Kidney capillary endothelial cell (primary cell): ENCODE measurements around the gene CTNNA2.

Source experiments
- DNase-seq: peaks from one replicate; pipeline ENCODE4 v3.0.0-alpha.2; 2018; ENCODE audit warnings: low spot score

Gene CTNNA2

DNA sequence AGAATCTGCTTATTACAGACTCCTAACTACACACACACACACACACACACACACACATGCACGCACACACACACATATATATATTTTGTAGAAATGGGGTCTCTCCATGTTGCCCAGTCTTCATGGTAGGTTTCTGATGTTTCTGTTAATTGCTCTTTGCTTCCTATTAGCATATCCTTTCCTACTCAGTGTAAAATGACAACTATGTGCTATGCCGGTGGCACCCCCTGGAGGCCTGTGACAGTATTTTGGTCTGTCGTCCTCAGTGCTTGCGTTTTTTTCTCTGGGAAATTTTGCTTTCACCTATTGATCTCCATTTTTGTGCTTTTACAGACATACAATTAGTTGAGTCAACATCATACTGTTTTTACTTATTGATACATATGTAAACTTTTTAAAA lies 469.6 kb downstream of the CTNNA2 start:
- DNase-seq: no peak

DNA sequence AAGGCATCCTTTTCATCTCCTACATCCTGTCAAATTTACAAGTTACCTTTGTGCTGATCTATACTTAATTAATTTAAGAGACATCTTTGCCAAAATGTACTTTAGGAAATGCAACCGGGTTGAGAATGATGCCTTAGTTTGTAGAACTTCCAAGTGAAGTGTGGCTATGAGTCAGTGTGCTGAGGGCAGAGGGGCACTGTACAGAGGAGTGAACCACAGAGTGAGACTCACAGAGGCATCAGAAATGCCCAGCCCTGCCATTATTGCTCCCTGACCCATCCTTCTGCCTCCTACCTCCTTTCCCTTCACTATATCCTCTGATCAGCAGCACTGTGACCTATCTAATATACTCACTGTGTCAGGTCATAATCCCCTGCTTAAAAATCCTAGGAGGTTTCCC lies 471.6 kb downstream of the CTNNA2 start:
- DNase-seq: no peak

DNA sequence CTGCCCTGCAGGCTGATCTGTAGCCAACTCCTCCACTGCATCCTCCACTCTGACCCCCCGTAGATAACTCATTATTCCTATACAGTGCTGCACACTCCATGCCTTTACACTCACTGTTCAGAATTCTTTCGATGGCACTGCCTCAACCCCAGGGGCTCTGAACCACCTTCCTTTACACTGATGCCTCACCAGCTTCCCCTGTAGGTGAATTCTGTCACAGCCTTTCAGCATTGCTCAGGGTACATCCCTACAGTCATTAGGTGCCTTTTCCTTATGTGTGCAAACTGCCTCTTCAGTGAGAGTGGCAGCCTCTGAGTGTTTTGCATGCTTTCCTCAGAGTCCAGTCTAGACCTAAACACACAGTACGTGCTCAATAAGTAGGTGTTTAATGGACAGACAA lies 472.3 kb downstream of the CTNNA2 start:
- DNase-seq: no peak

DNA sequence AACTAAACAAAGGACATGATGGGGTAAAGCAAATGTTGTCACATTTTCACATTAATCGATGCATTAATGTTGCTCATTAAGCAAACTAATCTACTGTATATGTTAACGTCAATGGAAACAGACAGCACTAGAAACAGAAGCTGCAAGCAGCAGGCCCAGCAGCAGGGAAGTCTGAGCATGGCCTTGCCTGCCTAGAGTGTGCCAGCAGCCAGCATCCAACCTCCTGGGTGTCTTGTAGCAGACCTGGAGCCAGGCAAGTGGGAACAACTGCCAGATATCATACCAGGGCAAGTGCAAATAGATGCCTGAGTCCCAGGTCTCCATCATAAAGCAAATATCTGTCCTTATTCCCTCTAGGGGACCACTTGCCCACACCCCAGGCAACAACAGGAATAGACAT lies 472.7 kb downstream of the CTNNA2 start:
- DNase-seq: no peak

DNA sequence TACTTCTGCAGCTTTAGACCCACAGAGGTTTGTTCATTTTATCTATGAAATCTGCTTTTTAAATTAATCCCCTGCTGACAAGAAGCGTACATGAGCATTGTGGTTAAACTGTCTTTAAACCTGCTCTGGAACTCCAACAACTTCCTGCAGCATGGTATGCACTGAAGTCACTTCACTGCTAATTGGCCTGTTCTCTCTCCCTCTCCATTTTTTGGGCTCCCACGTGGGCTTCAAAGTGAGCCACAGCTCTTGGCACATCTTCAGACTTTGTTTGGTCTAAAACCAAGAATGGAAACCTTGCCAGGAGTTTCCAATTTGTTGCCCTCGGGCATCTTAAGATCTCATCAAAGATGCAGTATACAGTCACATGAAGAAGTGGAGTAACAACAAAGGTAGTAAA lies 480.3 kb downstream of the CTNNA2 start:
- DNase-seq: no peak

DNA sequence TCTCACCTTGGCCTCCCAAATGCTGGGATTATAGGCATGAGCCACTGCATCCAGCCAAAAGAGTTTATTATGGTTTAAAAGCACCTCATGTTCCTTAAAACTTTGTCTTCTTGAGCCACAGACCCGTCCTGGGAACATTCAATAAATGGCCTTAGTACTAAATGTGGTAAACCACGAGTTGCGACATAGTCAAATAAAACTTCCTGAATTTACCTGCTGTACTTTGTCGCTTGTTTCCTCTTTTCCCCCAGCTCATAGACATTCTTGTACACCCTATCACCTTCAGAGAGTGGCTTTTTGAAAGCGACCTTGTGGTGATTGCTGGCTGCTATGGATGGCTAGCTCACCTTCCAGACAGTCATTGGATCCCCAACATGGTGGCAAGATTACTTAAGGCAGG lies 481.3 kb downstream of the CTNNA2 start:
- DNase-seq: no peak

DNA sequence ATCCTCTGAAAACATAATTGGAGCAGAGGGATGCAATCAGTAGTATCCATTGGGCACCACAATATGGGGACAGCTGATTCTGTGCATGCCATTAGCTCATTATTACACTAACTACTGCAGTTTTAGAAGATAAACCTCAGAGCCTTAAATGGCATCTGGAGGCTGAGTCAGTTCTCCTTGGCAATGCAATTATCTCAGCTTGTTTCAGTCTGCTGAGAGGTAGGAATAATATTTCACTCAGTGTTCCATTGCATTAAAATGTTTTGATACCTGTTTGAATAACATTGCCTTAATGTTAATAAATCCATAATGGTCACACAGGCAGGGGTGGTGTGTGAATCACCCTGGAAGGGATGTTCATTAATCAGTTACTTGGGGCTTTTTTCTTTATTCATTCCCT lies 482.1 kb downstream of the CTNNA2 start:
- no peak for DNase-seq

DNA sequence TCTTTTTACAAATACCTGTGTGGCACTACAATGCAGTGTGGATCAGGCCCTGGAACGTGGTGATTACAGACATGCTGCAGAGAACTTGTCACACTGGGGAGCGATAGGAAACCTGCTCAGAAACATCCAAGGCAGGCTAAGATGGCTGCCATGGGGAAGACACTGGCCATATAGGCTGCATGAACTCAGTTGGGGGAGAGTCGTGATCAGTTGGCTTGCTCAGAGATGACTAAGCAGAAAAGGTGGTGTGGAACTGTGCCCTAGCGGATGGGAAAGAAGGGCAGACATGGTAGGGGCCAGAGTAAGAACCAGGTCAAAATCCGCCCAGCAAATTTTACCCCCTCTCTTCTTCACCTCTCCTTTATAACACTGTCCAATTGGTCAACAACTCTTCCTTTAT lies 483.9 kb downstream of the CTNNA2 start:
- DNase-seq: no peak

DNA sequence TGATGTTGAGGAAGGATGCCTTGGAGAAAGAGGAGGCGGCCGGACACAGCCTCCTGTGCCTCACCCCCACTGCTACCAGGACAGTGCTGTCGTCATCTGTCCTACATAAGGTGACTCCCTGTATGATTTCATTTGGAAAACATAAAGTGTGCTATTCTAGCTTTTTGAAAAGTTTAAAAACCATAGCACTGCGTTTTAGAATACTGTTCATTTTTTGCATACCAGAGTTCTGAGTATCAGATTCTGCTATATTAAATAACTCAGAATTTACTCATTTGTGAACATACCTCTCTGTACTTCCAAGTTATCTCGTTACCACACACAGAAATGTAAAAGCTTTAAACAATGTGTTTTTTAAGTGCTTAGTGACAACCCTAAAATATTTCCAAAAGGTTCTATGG lies 488.9 kb downstream of the CTNNA2 start:
- DNase-seq: no peak

DNA sequence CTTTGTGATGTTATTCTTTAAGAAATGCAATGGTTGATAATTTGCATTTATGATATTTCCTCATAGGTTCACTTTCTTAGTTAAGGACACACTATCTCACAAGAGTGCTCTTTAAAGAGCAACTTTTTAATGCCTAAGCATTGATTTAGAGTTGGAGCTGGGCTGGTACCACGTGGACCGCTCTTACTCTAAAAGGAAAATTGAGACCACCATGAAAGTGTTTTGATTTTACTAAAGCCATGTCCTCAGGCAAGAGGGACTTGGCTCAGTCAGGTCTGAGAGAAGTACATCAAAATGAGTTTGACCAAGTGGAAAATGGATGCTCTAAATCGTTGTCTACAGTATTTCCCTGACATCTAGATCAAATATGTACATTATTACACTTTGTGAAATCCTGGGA lies 489.3 kb downstream of the CTNNA2 start:
- DNase-seq: no peak

DNA sequence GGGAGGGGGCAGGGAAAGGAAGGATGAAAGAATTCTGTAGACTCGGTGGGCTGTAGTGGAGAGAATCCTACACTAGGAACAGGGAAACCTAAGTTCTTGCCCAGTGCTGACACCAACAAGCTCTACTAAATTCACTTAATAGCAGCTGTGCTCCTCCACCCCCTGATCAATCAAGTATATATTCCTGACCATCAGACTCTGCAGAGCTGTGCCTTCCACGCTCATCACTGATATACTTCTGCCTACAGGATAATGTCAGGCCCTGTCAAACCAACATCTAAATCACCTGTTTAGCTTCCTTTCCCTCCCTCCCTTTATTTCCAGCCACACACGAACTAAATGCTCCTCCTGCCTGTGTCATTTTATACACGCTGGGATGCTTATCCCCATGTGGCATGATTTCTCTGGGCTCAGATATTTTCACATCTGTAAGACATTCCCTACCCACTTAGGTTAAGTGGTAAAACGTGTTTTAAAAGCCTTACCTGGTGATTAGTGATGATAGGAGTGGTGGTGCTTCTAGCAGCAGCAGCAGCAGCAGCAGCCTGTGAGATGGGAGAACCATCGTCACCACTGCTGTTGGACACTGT lies 489.8 kb downstream of the CTNNA2 start:
- DNase-seq: no peak

DNA sequence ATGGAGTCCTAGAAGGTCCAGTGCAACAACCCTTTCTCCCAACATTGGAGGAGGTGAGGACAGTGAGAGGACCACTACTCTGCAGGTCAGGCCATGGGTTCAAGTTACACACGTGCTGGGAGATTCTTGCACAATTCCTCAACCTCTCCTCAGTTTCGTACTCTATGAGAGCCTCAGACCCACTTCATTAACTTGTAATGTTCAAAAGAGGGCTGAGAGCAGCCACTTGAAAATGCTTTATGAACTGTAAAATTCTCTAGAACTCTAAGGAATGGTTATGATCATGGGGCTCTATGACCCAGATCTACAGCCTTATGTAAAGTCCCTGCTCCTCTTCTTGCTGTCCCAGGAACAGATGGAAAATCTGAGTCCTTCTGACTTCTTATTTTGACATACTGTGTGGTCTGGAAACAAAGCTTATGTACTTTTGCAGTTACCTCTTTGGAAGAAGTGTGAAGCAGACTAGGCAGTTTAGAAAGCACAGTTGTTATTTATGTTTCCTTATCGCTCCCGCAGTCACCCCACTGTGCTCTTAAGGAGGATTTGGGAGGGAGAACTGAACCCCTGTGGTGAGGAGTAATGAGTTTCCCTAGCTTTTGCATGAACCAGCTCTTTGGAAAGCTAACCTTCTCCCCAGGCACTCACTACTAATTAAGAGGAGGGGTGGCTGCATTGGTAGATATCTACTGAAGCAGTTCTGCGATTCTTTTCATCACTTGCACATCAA lies 495.1 kb downstream of the CTNNA2 start:
- DNase-seq: no peak

DNA sequence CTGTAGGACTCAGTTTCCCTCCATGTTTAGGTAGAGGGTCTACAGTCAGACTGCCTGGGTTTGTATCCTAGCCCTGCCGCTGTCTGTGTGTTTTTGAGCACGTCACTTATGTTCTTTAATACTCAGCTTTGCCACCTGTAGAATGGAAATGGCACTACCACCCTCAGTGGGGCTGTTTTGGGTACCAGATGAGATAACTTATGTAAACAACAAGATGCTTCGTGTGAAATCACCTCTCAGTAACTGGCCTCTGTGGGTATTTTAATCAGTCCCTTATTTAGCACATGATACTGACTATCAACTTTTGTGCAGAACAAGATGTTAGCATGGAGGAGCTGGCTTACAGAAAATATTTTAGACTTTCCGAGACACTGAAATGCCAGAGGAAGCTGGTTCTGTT lies 495.7 kb downstream of the CTNNA2 start:
- no peak for DNase-seq

DNA sequence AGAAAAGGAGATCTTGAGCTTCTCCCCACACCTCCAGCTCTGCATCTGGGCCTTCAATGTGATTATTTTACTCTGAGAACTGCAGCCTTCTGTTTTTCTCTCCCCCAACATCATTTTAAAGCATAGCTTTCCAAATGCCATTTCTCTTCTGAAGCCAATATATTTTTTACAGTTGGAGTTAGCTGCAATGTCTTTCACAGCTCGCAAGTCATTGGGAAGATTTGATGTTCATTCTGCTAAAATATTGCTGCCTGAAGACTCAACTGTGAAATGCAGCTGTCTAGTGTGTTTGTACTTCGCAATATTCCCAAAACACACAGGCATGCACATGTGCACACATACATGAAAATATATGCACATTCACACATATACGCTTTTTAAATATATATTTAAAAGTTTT lies 496.4 kb downstream of the CTNNA2 start:
- no peak for DNase-seq

DNA sequence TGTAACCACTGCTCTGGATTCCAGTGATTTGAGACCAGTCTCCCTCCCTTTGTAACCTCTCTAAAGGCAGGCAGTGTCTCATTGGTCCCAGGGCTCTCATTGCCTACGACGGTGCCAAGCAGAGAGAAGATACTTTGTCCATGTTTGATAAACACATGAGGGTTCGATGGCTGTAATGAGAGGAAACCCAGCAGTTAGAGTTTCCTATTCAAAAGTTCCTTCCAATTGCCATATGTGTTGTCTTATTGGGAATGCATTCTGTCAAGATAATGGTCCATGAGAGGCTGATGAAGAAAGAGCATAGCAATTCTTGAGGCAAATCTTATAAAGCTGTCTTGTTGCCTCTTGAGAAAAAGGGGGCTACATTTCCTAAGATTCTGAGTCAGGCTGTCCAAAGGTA lies 499.2 kb downstream of the CTNNA2 start:
- DNase-seq: no peak

DNA sequence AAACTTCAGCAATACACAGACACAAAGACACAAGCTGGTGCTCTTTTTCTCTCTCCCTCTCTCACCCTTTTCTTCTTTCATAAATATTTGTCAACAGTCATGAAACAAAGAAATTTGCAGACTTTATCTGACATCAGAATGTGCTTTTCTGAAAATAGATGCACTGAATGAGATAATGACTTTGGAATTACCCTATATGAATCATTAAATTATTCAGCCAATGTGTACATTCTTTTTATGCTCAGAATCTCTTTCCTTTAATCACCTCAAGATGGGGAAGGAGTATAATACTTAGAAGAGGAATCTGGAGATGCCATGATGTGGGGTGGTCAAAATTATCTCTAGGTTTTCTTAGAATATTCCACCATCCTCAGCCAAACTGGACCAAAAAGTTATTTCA lies 501.8 kb downstream of the CTNNA2 start:
- no peak for DNase-seq

DNA sequence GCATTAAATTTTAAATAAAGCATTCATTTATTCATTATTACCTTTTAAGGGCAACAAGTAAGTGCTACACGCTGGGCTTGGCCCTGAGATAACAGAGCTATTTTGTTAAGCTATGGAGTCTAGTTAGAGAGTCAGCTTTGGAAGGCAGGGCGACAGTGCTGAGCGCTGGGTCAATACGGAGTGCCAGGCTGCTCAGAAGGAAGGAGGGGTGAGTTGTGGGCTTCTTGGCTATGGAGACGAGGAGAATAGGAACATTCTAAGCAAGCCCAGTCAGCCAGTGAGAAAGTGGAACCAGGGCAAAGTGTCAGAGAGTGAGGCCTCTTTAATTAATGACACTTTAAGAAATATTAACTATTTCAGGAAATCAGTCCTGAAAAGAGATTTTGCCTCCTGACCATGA lies 503.3 kb downstream of the CTNNA2 start:
- DNase-seq: no peak

DNA sequence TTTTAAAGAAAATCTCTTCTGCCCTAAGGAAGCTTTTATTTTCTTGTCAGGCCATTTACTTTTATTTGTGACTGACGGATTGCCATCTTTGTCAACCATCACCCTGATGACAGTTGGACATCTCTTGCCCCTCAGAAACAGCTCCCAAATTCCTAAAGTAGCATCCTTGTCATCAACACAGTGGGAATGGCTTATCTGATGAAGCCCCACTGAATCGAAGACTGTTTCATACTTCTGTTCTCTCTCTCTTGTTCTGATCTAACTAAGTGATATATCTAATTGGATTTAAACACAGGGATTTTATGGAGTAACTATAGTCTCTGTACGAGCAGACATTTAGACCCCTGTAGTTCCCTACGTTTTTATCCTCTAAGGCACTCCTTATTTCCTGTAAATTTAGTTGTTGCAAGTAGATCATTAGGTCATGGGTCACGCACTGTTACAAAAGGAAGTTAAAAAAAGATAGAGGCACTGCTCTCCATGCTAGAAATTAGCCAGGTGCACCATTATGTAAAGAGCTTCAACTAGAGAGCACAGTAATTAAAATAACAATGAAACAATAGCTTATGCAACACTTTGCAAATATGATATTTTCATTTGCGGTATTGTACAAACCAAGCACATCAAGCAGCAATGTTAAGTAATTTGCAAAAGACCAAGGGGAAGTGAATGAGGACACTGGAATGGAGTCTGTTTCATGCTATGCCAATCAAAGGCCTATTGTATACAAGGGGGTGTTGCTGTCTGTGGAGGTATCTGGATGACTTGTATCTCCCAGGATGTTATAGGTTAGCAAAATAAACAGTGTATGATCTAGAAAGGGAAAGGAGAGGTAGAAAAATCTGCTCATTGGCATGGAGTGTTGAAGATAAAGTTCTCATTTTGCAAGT lies 507.0 kb downstream of the CTNNA2 start:
- DNase-seq: no peak

DNA sequence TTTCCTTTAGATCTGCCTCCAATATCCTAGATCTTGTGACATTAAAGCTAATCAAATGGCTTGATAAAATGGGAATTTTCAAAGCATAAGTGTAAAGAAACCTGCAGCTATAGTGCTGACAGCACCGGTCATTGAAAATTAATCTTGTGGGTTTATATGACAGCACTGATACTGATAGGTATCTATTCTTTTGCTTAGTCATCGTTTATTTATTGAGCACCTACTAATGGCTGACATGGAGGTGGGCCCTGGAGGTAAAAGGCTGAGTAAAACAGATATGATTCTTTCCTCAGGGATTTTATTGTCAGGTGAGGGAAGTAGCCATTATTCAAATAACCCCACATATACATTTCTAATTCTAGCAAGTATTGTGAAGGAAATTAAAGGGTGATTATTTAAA lies 509.2 kb downstream of the CTNNA2 start:
- no peak for DNase-seq

DNA sequence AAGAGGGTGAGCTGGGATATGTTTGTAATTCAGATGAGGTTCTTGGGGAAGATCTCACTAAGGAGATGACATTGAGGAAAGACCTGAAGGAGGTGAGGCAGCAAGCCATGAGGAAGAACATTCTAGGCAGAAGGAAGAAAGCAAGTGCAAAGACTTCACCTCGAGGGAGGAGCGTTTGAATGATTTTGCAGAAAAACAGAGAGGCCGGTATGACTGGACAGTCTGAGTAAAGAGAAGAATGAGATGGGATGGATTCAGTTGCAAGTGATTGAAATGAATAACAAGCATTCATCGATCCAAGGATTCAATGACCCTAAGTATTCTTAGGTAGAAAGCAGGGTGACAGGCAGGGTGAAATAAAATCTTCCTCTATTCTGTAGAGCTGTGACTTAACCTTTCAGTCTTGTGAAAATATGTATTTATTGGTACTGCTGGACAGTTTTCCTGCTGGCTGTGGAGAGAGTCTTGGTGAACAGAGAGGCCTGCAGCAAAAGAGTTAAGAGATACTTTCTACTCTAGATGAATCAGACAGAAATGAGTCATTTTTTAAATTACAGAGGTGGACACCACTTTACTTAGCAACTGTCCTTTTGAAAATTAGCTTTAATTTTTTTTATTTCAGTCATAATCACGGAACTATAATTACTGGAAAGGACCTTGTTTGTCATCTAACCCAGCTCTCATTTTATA lies 513.3 kb downstream of the CTNNA2 start:
- DNase-seq: no peak

DNA sequence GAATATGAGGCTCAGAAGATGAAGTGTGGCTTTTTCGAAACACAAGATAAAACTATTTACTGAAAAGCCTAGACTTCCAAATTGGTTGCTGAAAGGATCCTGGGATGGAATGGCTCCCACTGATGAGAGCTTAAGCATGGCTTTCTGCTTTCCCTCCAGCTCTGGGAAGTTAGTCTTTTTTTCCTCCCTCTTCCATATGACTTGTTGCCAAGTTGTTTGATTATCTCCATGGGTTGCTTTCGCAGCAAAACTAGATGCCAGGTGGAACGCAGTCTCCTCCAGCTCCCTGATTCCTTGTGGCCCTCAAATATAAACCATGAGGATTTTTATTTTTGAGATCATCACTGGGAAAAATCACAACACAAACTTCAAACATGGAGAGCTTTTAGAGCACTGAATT lies 515.2 kb downstream of the CTNNA2 start:
- DNase-seq: no peak

DNA sequence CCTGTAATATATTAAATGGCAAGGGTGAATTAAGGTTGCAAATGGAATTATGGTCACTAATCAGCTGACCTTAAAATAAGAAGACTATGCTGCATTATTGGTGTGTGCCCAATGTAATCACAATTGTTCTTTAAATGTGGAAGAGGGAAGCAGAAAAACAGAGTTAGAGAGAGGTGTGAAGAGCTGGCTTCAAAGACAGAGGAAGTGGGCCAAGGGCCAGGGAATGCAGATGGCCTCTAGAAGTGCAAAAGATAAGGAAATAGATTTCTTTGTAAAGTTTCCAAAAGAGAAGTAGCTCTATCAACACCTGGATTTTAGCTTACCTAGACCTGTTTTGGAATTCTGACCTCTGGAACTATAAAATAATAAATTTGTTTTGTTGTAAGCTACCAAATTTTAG lies 515.7 kb downstream of the CTNNA2 start:
- DNase-seq: no peak

DNA sequence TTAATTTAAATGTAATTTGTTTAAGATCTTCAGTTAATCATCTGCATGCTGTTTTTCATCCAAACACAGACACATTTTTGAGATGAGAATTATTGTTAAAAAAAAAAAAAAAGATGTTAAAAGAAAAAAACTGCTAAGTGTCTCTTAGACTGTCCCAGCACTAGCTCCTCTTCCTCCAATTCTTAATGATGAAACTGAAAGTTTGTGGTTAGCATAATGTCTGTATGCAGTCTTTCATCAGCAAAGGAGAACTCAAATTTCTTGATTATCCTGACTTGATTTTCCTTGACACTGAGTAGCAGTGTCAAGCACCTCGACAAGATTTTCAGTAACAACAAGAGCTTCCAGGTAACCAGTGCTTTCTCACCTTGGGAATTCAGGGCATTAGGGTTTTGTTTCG lies 517.3 kb downstream of the CTNNA2 start:
- DNase-seq: no peak
